HG03135 (cell line): ENCODE measurements around the gene TMEM107.
A peak's percentile ranks its signal among the peaks of the same experiment; 100 is the strongest.

Experiments
- ATAC-seq: cut with Tn5 transposase; IDR thresholded peaks from one replicate; pipeline ENCODE4 v1.9.1; 2021; ENCODE audit warnings: mild to moderate bottlenecking, moderate library complexity; ENCODE audit not compliant: unreplicated experiment

Gene TMEM107

DNA sequence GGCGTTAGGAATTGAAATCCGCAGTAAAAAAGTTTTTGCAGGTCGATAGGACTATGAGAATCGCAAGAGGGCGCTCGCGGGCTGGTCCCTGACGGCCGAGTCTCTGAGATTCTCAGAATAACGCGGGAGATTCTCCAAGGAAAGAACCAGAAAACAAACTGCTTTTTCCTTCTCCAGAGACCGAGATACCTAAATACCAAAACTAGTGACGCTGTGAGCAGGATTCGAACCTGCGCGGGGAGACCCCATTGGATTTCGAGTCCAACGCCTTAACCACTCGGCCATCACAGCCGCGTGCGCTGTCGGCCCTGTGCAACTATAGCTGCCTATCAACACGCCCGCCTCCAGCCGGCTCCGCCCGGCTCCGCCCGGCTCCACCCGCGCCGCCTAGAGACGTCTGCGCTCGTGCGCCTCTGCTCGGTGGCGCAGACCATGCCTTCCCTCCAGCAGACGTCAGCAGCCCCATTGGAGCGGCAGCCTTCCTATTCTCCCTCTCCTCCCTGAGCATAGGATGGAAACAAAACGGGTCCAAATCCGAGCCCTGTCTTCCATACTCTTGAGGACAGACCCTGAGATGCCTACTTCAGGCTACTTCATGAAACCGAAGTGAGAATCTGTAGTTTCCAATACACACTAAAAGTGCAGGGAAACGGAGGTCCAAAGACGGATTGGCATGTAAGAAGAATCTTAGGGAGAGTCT lies 37.4 kb downstream of the TMEM107 start:
- peak; percentile 80 for ATAC-seq

DNA sequence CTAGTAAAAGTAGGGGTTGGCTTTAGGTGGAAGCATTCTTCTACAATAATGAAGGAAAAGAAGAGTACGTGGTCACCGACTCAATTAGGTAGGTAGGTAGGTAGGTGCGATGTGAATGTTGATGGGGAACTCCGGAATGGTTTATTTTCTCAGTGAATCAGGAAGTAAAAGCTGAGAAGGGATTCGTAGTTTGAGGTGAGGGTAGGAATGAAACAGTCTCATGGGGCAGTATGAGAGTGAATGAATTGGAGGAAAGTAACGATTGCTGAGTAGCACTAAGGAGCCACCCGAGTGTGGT lies 37.9 kb downstream of the TMEM107 start:
- no peak for ATAC-seq

DNA sequence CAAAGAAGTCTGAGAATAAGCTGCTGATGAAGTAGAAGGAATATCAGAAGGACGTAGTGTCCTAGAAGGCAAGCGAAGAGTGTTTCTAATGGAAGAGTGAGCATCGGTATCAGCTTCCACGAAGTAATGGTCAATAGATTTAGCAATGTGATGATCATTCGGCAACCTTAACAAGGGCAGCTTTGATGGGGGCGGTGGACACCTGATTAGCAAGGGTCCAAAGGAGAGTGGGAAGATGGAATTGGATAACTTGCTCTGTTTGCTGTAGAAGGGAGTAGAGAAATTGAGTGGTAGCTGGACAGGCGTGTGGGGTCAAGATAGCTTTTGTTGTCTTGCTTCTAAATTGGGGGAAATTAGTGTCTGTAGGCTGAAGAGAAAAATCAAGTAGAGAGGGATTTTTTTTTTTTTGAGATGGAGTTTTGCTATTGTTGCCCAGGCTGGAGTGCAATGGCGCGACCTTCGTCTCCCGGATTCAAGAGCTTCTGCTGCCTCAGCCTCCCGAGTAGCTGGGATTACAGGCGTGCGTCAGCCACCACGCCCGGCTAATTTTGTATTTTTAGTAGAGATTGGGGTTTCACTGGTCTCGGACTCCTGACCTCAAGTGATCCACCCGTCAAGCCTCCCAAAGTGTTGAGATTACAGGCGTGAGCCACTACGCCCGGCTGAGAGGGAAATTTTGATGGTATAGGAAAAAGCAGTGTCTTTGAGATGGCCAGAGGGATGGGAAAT lies 38.4 kb downstream of the TMEM107 start:
- ATAC-seq = no peak

DNA sequence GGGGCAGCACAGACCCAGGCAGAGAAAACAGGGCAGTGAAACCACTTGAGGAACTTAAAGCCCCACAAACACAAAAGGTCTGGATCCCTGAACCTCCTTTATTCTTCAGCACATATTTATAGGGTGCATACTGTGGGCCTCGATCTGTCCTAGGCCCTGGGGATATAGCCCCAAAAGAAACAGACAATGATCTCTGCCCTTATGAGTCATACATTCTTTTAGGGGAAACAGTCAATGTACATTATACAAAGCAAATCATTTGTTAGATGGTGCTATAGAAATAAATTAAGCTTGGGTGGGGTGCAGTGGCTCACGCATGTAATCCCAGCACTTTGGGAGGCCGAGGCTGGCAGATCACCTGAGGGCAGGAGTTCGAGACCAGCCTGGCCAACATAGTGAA lies 42.2 kb downstream of the TMEM107 start:
- ATAC-seq = no peak

DNA sequence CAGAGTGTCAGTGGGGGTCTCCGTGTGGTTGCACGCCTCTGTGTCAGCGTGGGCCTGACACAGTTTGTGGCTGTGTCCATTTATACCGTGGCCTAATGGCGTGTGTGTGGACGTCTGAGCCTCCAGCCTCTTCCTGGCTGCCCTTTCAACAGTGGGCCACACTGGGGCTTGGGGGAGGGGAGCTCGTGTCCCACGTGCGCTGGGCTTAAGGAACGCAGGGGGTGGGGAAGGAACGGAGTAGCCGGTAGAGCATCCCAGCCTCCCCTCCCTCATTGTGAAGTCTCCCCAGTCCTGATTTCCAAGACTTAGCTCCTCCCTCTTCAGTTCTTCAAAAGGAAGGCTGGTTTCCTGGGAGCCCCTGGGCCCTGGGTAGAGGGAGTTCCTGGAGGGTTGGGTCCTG lies 42.8 kb downstream of the TMEM107 start:
- ATAC-seq = no peak

DNA sequence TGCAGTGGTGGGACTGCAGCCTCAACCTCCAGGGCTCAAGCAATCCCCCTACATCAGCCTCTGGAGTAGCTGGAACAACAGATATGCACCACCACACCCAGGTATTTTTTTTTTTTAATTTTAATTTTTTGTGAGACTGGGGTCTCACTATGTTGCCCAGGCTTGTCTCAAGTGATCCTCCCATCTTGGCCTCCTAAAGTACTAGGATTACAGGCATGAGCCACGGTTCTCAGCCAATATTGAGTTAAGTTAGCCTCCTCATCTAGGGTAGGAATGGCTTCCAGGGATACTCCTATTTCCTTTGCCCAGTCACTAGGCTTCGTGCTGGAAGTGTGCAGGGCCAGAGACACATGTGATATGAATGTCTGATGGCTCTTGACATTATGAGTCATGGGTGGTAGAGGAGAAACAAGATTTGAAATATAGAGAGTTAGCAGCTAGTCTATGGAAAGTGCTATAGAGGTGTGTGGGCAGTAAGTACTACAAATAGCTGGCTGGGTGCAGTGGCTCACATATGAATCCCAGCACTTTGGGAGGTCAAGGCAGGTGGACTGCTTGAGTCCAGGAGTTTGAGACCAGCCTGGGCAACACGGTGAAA lies 44.2 kb downstream of the TMEM107 start:
- no peak for ATAC-seq

DNA sequence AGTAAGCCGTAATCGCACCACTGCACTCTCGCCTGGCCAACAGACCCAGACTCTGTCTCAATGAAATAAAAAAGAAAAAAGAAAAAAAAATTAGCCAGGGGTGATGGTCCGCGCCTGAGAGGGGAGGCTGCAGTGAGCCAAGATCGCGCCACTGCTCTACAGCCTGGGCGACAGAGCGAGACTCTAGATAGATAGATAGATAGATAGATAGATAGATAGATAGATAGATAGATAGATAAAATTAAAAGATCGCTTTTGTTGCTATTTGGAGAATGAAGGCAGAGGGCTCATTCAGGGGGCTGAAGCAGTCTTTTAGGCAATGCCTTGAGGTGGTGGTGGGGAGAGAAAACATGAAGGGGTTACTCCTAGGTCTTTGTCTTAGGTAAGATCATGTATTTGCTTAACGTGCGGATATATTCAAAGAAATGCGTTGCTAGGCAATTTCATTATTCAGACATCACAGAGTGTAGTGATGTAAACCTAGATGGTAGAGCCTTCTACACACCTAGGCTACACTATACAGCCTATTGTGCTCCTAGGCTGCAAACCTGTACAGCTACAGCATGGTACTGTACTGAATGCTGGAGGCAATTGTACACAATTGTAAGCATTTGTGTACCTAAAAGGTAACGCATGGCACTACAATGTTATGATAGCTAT lies 47.9 kb downstream of the TMEM107 start:
- no peak for ATAC-seq

DNA sequence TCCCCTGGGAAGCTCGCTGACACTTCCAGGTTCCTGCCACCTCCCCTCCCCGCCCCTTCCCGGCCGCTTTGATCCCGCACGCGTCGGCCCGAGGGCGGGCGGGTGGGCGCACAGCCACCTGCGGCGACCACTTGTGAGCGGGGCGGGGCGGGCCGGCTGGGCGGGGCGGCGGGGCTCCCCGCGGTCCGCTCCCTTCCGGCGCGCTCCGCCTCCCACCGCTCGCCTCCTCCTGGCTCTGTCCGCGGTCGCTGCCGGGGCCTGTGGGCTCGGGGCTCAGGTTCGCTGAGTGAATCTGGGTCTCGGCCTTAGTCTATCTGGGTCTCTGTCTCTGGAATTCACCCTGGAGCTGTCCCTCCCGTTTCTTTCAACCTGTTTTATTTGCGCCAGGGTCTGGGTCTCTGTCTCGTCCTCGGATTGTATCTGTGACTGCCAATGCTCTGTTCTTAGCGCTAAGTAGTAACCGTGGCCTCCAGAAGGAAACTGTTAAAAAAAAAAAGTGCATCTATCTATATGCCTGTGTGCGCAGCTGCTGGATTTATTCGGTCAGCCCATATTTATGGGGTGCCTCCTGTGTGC lies 49.6 kb downstream of the TMEM107 start:
- ATAC-seq = no peak

DNA sequence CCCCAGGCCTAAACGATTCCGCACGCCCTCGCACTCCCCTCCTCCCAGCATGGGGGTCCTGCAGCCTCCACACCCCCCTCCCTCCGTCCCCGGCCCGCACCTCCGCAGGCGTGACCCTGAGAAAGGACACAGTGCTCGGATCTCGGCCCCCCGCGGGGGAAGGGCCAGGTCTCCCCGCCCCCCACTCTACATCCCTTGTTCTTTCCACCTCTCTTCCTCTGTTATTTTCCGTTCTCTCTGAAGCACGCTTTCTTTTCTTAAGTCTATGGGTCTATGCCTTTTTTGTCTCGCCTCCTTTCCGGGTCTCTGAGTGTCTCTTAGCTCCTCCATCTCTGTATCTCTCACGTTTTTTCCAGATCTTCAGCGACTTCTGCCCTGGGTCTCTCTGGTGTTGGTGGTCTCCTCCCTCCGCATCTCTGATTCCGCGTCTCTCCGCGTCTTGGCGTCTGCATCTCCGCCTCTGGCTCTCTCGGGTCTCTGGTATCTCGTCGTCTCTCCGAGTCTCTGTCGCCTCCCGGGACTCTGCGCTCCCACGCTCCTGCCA lies 50.2 kb downstream of the TMEM107 start:
- ATAC-seq = no peak

DNA sequence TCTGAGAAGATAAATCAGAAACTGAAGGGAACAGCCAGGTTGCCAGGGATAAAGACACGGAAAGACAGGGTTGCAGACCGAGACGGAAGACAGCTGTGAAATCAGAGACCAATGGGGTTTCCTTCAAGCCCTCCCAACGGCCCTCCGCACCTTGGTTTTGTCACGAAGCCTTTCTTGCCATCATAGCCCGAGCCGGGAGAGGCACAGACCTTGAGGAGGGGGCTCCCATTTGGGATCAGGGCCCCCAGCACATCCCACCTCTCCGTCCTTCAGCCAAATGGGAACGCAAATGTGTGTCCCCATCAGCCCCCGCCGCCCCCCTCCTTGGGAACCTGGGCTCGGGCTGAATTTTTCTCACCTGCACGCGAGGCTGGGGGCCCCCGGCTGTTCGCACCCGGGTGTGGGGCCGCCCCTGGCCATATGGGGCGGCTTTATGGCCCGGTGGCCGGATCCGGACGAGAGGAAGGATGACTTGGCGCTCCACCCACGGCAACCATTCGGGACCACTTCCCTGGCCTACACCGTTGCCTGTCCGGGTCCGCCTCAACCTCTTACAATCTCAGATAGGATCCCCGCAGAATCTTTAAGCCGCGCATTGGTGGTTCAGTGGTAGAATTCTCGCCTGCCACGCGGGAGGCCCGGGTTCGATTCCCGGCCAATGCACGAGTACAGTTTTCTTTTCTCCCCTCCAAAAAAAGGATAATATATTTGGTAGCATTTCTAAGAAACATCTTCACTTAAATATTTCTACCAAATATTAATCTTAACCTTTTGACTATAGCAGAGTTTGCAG lies 50.8 kb downstream of the TMEM107 start:
- no peak for ATAC-seq

DNA sequence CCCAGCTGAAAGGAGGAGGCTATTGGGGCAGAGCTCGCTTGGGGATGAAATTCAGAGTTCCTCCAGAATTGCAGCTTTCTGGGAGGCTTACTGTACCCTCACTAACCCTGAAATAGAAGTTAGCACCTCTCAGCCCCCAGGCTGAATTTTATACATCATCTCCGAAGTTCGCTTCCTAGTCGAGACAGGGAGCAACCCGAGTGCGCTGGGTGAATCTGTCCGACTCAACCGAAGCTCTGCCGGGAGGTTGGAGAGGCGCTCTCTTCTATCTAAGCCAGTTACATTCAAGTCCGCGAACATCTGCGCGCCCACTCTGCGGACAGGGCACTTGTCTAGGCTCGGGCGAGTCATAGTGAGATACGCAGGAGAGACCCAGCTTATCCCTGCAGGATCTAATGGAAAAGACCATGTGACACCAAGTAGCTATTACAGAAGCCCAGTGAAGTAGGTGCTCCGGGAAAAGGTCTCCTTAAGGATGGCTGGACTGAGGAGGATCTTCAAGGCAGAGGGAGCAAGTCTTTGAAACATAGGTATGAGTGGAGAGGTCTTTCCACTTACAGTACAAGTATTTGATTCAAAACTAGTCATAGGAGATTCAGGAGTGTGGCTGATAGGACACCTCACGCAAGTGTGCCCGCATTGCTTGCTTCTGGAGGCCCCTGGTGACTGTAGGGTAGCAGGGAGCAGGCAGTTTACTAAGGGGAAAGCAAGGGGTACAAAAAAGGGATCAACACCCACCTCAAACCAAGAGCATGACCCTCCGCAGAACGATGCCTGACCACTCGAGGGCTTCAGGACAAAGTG lies 51.6 kb downstream of the TMEM107 start:
- ATAC-seq = no peak

DNA sequence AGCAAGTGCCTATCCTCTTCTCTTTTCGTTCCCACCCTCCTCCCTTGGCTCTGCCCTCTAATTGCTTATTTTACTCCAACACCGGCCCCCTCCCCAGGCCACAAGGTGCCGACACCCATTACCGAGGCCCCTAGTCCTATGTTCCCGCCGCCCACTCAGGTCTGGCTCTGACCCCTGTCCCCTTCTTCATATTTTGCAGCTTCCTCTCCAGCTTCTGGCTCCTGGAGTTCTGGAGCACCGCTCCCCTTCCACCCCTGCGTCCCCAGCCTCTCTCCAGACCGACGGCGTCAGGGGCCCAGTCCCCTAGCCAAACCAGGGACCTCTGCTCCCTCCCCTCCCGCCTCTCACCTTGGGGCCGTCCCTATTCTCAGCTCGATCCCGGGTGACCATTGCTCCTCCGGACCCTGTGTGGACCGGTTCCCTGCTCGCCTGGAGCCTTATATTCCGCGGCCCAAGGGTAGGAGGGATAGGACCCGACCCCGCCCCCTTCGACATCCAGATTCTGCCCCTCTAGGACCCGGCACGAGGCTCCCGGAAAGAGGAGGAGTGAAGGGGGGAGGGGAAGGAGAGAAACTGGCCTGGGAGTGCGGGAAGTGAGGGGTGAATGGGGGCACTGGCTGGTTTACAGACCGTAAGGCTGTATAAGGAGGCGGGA lies 52.4 kb downstream of the TMEM107 start, which contains the start of gene HES7:
Gene HES7, minus strand, starts transcription at position 412 of the 655 bp plus-strand sequence. Its CDS starts 22 bp downstream, at position 390.
- ATAC-seq = no peak

DNA sequence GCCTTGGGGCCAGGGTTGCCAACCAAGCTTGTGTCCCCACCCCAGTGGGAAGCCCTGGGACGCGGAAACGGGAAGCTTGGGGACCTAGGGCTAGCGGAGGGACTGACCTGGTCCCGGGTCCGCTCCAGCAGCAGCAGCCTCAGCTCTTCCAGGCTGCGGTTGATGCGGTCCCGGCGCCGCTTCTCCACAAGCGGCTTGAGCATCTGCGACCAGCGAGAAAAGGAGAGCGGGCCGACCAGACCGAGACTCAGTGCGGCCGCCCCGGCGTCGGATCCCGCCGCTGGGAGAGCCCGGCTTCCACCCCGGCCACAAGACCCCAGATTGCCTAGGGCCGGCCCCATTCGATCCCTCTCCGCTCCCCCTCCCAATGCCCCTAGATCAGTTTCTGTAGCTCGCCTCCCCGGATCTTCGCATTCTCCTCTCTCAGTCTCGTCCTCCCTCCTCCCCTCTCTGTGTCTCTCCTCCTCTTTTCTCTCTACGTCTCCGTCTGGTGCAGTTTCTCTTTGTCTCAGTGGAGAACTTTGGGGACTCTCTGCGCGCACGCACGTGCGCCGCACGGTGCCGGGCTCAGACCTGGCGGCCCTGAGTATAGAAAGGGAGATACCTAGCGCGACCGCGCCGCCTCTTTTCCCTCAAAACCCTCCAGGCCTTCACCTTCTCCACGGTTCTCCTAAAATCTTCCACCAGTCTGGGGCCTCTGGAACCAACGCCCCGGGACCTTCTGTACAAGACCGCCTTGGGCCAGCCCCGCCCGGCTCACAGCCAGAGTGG lies 53.1 kb downstream of the TMEM107 start:
- no peak for ATAC-seq
